Middle frontal gyrus (tissue), 1 donor: ENCODE measurements around the gene SPIN2A.
"Not testable (repeated sequence)": the region's sequence is repeated elsewhere in the genome, so short reads cannot be mapped to it uniquely, and the experiment has no call there.

ENCODE experiments used
- DNase-seq: peaks from one replicate; pipeline ENCODE4 v3.0.0-alpha.2; 2015; ENCODE audit warnings: low spot score; ENCODE audit errors: extremely low spot score

The SPIN2A gene

GRCh38 chrX:57102918-57103317 is 34.3 kb downstream of the SPIN2A start:
- not testable (repeated sequence) for DNase-seq
